CD4-positive, CD25-positive, alpha-beta regulatory T cell (primary cell): ENCODE data around the gene ACADS. TPM values are rescaled to one million over a fixed set of nuclear protein-coding genes. Genes with fewer than 3 reads are reported as not detected.

Experiments used
- ATAC-seq, 2 donors: fragments of 150-1000 bp; cut with Tn5 transposase; one replicate each; pipeline ENCODE4 v1.10.0; 2021; ENCODE audit warnings: low read depth in 2 of 2, moderate number of reproducible peaks in 2 of 2, moderate library complexity in 1 of 2
- DNase-seq, 3 donors: peaks; one replicate each; pipeline versions ENCODE4 v3.0.0 to v3.0.0-alpha.2; 2012 to 2022; ENCODE audit warnings: mixed read lengths in 1 of 3
- H3K27ac ChIP-seq: one replicate; pipeline ENCODE4 v1.7.0; 2013; ENCODE audit warnings: mild to moderate bottlenecking, low read length; ENCODE audit not compliant: insufficient read depth, poor library complexity, severe bottlenecking
- H3K27me3 ChIP-seq: one replicate; pipeline ENCODE4 v1.7.0; 2013; ENCODE audit warnings: low read length; ENCODE audit not compliant: control insufficient read depth, insufficient read depth
- H3K36me3 ChIP-seq: one replicate; pipeline ENCODE4 v1.7.0; 2013; ENCODE audit warnings: mild to moderate bottlenecking, low read length, moderate library complexity; ENCODE audit not compliant: control insufficient read depth, insufficient read depth
- H3K4me1 ChIP-seq: 2 replicates; pipeline ENCODE4 v1.7.0; 2013; ENCODE audit warnings: mild to moderate bottlenecking, low read length; ENCODE audit not compliant: insufficient read depth, control insufficient read depth, poor library complexity, severe bottlenecking
- H3K4me3 ChIP-seq: one replicate; pipeline ENCODE4 v1.7.0; 2013; ENCODE audit warnings: low read depth, mild to moderate bottlenecking, low read length, moderate library complexity
- H3K9me3 ChIP-seq, 2 experiments: 1 replicate in 1 of 2; 2 replicates in 1 of 2; pipeline ENCODE4 v1.7.0; 2013; ENCODE audit warnings: low read length in 2 of 2, mild to moderate bottlenecking in 1 of 2, moderate library complexity in 1 of 2; ENCODE audit not compliant: control insufficient read depth in 2 of 2
- H3K27ac Mint-ChIP-seq, 3 donors: one replicate each; pipeline ENCODE4 v1.8.0; 2020 to 2022; ENCODE audit warnings: mild to moderate bottlenecking in 3 of 3, mixed read lengths in 3 of 3, moderate library complexity in 2 of 3
- H3K27me3 Mint-ChIP-seq: one replicate; pipeline ENCODE4 v1.8.0; 2022; ENCODE audit warnings: mild to moderate bottlenecking, mixed read lengths
- H3K36me3 Mint-ChIP-seq: one replicate; pipeline ENCODE4 v1.8.0; 2020; ENCODE audit warnings: mixed read lengths
- H3K4me1 Mint-ChIP-seq, 4 donors: one replicate each; pipeline ENCODE4 v1.8.0; 2020 to 2022; ENCODE audit warnings: mixed read lengths in 4 of 4, mild to moderate bottlenecking in 1 of 4
- H3K4me3 Mint-ChIP-seq, 4 donors: one replicate each; pipeline ENCODE4 v1.8.0; 2020 to 2022; ENCODE audit warnings: mild to moderate bottlenecking in 4 of 4, mixed read lengths in 4 of 4, moderate library complexity in 3 of 4
- H3K9me3 Mint-ChIP-seq, 7 donors: one replicate each; pipeline ENCODE4 v1.8.0; 2020 to 2022; ENCODE audit warnings: mixed read lengths in 7 of 7, mild to moderate bottlenecking in 3 of 7, moderate library complexity in 2 of 7
- polyA plus RNA-seq, 4 donors: library from polyadenylated mRNA; unstranded; fragments of 300-500 nt; fragmentation: Illumina TruSeq; gene quantifications; one replicate each; pipeline ENCODE4 v1.2.3, GENCODE V29; 2021
- total RNA-seq: library from RNA; stranded (reverse); gene quantifications from one replicate; pipeline ENCODE4 v1.2.3, GENCODE V29; 2022

Gene ACADS
- total and polyA plus RNA-seq, 5 donors from 2014 or later: 10.9 to 29.8 (median 26.6) TPM

- Mint-ChIP-seq H3K4me3 (no peak overlapping the region), H3K4me1 (no peaks in the 10 kb centered on the region), H3K36me3 (peaks cover 3% of the 10 kb centered on the region), H3K9me3 (peaks cover 0 to 1% (median 0%) of the 10 kb centered on the region in 7 donors), H3K27me3 (no peaks in the 10 kb centered on the region), H3K27ac (no peak overlapping the region)
- no peaks in the 10 kb centered on the region for H3K27me3 ChIP-seq
- H3K27ac ChIP-seq: no peak overlapping the region
- H3K4me1 ChIP-seq: no peaks in the 10 kb centered on the region
- DNase-seq (no peak), ATAC-seq (no peak)
- H3K4me3 ChIP-seq: no peak overlapping the region
- H3K9me3 ChIP-seq: no peaks in the 10 kb centered on the region
- H3K36me3 ChIP-seq: no peaks in the 10 kb centered on the region
Observed at GRCh38 chr12:120739821-120740613, 14.4 kb downstream of the ACADS start.

GRCh38 chr12:120740871-120741270, 15.2 kb downstream of the ACADS start:
- DNase-seq: no peak
- H3K4me1 ChIP-seq: no peaks in the 10 kb centered on the region
- H3K4me3 ChIP-seq: no peak overlapping the region
- H3K27me3 ChIP-seq: no peaks in the 10 kb centered on the region
- ATAC-seq: no peak
- H3K36me3 Mint-ChIP-seq: peaks cover 3% of the 10 kb centered on the region
- H3K27me3 Mint-ChIP-seq: no peaks in the 10 kb centered on the region
- H3K27ac ChIP-seq: no peak overlapping the region
- H3K4me3 Mint-ChIP-seq: no peak overlapping the region
- no peaks in the 10 kb centered on the region for H3K36me3 ChIP-seq
- no peak overlapping the region for H3K27ac Mint-ChIP-seq
- no peaks in the 10 kb centered on the region for H3K4me1 Mint-ChIP-seq
- H3K9me3 ChIP-seq: no peaks in the 10 kb centered on the region
- peaks cover 0 to 1% (median 0%) of the 10 kb centered on the region in 7 donors for H3K9me3 Mint-ChIP-seq

- Histone ChIP-seq H3K4me1 (no peaks in the 10 kb centered on the region), H3K27me3 (no peaks in the 10 kb centered on the region), H3K4me3 (no peak overlapping the region), H3K36me3 (no peaks in the 10 kb centered on the region), H3K9me3 (no peaks in the 10 kb centered on the region), H3K27ac (no peak overlapping the region)
- DNase-seq: no peak
- Mint-ChIP-seq H3K4me1 (no peaks in the 10 kb centered on the region), H3K27ac (no peak overlapping the region), H3K4me3 (no peak overlapping the region), H3K9me3 (peaks cover 0 to 1% (median 0%) of the 10 kb centered on the region in 7 donors), H3K27me3 (no peaks in the 10 kb centered on the region), H3K36me3 (no peaks in the 10 kb centered on the region)
- no peak for ATAC-seq
Observed at GRCh38 chr12:120741476-120742421, 16.1 kb downstream of the ACADS start.

- no peaks in the 10 kb centered on the region for H3K4me1 ChIP-seq
- H3K27me3 ChIP-seq: no peaks in the 10 kb centered on the region
- no peaks in the 10 kb centered on the region for H3K4me1 Mint-ChIP-seq
- H3K4me3 Mint-ChIP-seq: no peak overlapping the region
- peaks cover 3% of the 10 kb centered on the region for H3K27me3 Mint-ChIP-seq
- H3K27ac Mint-ChIP-seq: no peak overlapping the region
- DNase-seq (no peak), ATAC-seq (no peak)
- no peaks in the 10 kb centered on the region for H3K9me3 ChIP-seq
- no peaks in the 10 kb centered on the region for H3K36me3 ChIP-seq
- no peaks in the 10 kb centered on the region for H3K36me3 Mint-ChIP-seq
- H3K4me3 ChIP-seq: no peak overlapping the region
- no peak overlapping the region for H3K27ac ChIP-seq
- peaks cover 0 to 1% (median 0%) of the 10 kb centered on the region in 7 donors for H3K9me3 Mint-ChIP-seq
Observed at GRCh38 chr12:120744922-120745493, 19.4 kb downstream of the ACADS start.

GRCh38 chr12:120748242-120748641, 22.6 kb downstream of the ACADS start:
- Histone ChIP-seq H3K27me3 (no peaks in the 10 kb centered on the region), H3K4me1 (no peaks in the 10 kb centered on the region), H3K4me3 (no peak overlapping the region), H3K36me3 (no peaks in the 10 kb centered on the region), H3K27ac (no peak overlapping the region), H3K9me3 (no peaks in the 10 kb centered on the region)
- no peak for DNase-seq
- Mint-ChIP-seq H3K4me3 (no peak overlapping the region), H3K36me3 (no peaks in the 10 kb centered on the region), H3K9me3 (peaks cover 0 to 5% (median 0%) of the 10 kb centered on the region in 7 donors), H3K4me1 (no peaks in the 10 kb centered on the region), H3K27me3 (peaks cover 10% of the 10 kb centered on the region), H3K27ac (peak overlapping the region in 1 of 3 donors; percentile 3)
- ATAC-seq: no peak

GRCh38 chr12:120749256-120749655, 23.6 kb downstream of the ACADS start:
- no peak overlapping the region for H3K27ac Mint-ChIP-seq
- H3K27me3 Mint-ChIP-seq: peaks cover 10% of the 10 kb centered on the region
- no peak overlapping the region for H3K4me3 Mint-ChIP-seq

GRCh38 chr12:120750806-120751205, 25.2 kb downstream of the ACADS start:
- H3K36me3 ChIP-seq: no peaks in the 10 kb centered on the region
- H3K27me3 ChIP-seq: no peaks in the 10 kb centered on the region
- no peaks in the 10 kb centered on the region for H3K4me1 ChIP-seq
- peaks cover 0 to 10% (median 6%) of the 10 kb centered on the region in 7 donors for H3K9me3 Mint-ChIP-seq
- H3K9me3 ChIP-seq: peaks cover 9 to 11% of the 10 kb centered on the region in 2 experiments
- H3K27me3 Mint-ChIP-seq: peaks cover 18% of the 10 kb centered on the region
- H3K4me3 ChIP-seq: no peak overlapping the region
- H3K4me1 Mint-ChIP-seq: no peaks in the 10 kb centered on the region
- DNase-seq (no peak), ATAC-seq (no peak)
- no peak overlapping the region for H3K4me3 Mint-ChIP-seq
- no peak overlapping the region for H3K27ac Mint-ChIP-seq
- H3K27ac ChIP-seq: no peak overlapping the region
- H3K36me3 Mint-ChIP-seq: no peaks in the 10 kb centered on the region

More at GRCh38 chr12:120749256-120749655, 23.6 kb downstream of the ACADS start:
- H3K36me3 ChIP-seq: no peaks in the 10 kb centered on the region
- H3K4me3 ChIP-seq: no peak overlapping the region
- DNase-seq (no peak), ATAC-seq (no peak)
- no peaks in the 10 kb centered on the region for H3K36me3 Mint-ChIP-seq
- H3K27ac ChIP-seq: no peak overlapping the region
- peaks cover 0 to 3% (median 0%) of the 10 kb centered on the region in 7 donors for H3K9me3 Mint-ChIP-seq
- H3K9me3 ChIP-seq: no peaks in the 10 kb centered on the region
- H3K4me1 Mint-ChIP-seq: no peaks in the 10 kb centered on the region
- H3K27me3 ChIP-seq: no peaks in the 10 kb centered on the region
- H3K4me1 ChIP-seq: no peaks in the 10 kb centered on the region
